HEK293 (cell line): ENCODE results near the gene CDH24.
"Not testable (repeated sequence)": the region's sequence is repeated elsewhere in the genome, so short reads cannot be mapped to it uniquely, and the experiment has no call there.

Experiments
- PRDM1 ChIP-seq: fragments of 450-650 bp; formaldehyde crosslinking; IDR thresholded peaks from 2 replicates; pipeline ENCODE4; 2016; ENCODE audit warnings: missing biosample characterization, missing genetic modification characterization
- SP3 ChIP-seq: fragments of 450-650 bp; formaldehyde crosslinking; IDR thresholded peaks from 2 replicates; pipeline ENCODE4 v1.5.1; 2016; ENCODE audit warnings: missing biosample characterization, missing genetic modification characterization
- ZNF121 ChIP-seq: fragments of 450-650 bp; formaldehyde crosslinking; IDR thresholded peaks from 2 replicates; pipeline ENCODE4 v1.5.1; 2016; ENCODE audit warnings: missing biosample characterization, missing genetic modification characterization
- ZNF140 ChIP-seq: fragments of 450-650 bp; formaldehyde crosslinking; IDR thresholded peaks from 2 replicates; pipeline ENCODE4 v1.5.1; 2016; ENCODE audit warnings: missing biosample characterization, missing genetic modification characterization
- ZNF510 ChIP-seq: fragments of 450-650 bp; formaldehyde crosslinking; IDR thresholded peaks from 2 replicates; pipeline ENCODE4 v1.5.1; 2018; ENCODE audit warnings: mild to moderate bottlenecking, missing genetic modification characterization, missing biosample characterization; ENCODE audit not compliant: insufficient replicate concordance
- ZSCAN30 ChIP-seq: fragments of 450-650 bp; IDR thresholded peaks from 2 replicates; pipeline ENCODE4 v1.5.1; 2018; ENCODE audit warnings: missing biosample characterization, mild to moderate bottlenecking, missing genetic modification characterization, moderate library complexity
- TF ChIP-seq, protein P1 (sequence below): fragments of 450-650 bp; formaldehyde crosslinking; IDR thresholded peaks from 2 replicates; pipeline ENCODE4 v1.5.1; 2016; ENCODE audit warnings: missing biosample characterization, missing genetic modification characterization
- TF ChIP-seq, protein P2 (sequence below): fragments of 450-650 bp; IDR thresholded peaks from 2 replicates; pipeline ENCODE4 v1.5.1; 2018; ENCODE audit warnings: missing biosample characterization, missing genetic modification characterization
- TF ChIP-seq, protein P3 (sequence below): fragments of 450-650 bp; formaldehyde crosslinking; IDR thresholded peaks from 2 replicates; pipeline ENCODE4 v1.5.1; 2016; ENCODE audit warnings: missing biosample characterization, missing genetic modification characterization
- TF ChIP-seq, protein P4 (sequence below): fragments of 450-650 bp; IDR thresholded peaks from 2 replicates; pipeline ENCODE4 v1.5.1; 2018; ENCODE audit warnings: missing biosample characterization, mild to moderate bottlenecking, missing genetic modification characterization
- TF ChIP-seq, protein P5 (sequence below): fragments of 450-650 bp; formaldehyde crosslinking; IDR thresholded peaks from 2 replicates; pipeline ENCODE4 v1.5.1; 2016; ENCODE audit warnings: missing biosample characterization, missing genetic modification characterization, low read depth
- TF ChIP-seq, protein P6 (sequence below): IDR thresholded peaks from 2 replicates; pipeline ENCODE4 v1.6.1; 2011; ENCODE audit warnings: mild to moderate bottlenecking, low read depth, low read length, borderline replicate concordance
- TF ChIP-seq, protein P7 (sequence below): sonication (generic); formaldehyde crosslinking; IDR thresholded peaks from 2 replicates; pipeline ENCODE4 v1.8.1; 2022; ENCODE audit warnings: mild to moderate bottlenecking, moderate library complexity, missing genetic modification reagents
- TF ChIP-seq, protein P8 (sequence below): fragments of 450-650 bp; formaldehyde crosslinking; IDR thresholded peaks from 2 replicates; pipeline ENCODE4 v1.5.1; 2016; ENCODE audit warnings: missing biosample characterization, missing genetic modification characterization

DNA sequence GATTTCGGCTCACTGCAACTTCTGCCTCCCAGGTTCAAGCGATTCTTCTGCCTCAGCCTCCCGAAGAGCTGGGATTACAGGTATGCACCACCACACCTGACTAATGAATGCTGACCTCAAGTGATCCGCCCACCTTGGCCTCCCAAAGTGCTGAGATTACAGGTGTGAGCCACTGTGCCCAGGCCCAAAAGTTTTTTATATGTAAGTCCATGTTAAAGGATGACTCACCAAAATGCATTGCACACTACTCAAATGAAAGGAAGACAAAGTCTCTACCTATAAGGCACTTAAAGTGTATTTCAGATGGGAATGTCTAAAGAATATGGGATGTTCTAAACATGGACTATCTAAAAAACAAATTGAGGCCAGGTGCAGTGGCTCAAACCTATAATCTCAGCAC, 53.0 kb downstream of the CDH24 start:
- TF ChIP-seq, protein P1, sequence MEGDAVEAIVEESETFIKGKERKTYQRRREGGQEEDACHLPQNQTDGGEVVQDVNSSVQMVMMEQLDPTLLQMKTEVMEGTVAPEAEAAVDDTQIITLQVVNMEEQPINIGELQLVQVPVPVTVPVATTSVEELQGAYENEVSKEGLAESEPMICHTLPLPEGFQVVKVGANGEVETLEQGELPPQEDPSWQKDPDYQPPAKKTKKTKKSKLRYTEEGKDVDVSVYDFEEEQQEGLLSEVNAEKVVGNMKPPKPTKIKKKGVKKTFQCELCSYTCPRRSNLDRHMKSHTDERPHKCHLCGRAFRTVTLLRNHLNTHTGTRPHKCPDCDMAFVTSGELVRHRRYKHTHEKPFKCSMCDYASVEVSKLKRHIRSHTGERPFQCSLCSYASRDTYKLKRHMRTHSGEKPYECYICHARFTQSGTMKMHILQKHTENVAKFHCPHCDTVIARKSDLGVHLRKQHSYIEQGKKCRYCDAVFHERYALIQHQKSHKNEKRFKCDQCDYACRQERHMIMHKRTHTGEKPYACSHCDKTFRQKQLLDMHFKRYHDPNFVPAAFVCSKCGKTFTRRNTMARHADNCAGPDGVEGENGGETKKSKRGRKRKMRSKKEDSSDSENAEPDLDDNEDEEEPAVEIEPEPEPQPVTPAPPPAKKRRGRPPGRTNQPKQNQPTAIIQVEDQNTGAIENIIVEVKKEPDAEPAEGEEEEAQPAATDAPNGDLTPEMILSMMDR (tag by site-specific recombination), result not testable (repeated sequence)
- not testable (repeated sequence) for TF ChIP-seq PRDM1 (tag by site-specific recombination); ZSCAN30 (tag by site-specific recombination); ZNF121 (tag by site-specific recombination); ZNF510 (tag by site-specific recombination); ZNF140 (tag by site-specific recombination); SP3
- TF ChIP-seq, protein P2, sequence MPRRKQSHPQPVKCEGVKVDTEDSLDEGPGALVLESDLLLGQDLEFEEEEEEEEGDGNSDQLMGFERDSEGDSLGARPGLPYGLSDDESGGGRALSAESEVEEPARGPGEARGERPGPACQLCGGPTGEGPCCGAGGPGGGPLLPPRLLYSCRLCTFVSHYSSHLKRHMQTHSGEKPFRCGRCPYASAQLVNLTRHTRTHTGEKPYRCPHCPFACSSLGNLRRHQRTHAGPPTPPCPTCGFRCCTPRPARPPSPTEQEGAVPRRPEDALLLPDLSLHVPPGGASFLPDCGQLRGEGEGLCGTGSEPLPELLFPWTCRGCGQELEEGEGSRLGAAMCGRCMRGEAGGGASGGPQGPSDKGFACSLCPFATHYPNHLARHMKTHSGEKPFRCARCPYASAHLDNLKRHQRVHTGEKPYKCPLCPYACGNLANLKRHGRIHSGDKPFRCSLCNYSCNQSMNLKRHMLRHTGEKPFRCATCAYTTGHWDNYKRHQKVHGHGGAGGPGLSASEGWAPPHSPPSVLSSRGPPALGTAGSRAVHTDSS, result not testable (repeated sequence)
- TF ChIP-seq, protein P3, sequence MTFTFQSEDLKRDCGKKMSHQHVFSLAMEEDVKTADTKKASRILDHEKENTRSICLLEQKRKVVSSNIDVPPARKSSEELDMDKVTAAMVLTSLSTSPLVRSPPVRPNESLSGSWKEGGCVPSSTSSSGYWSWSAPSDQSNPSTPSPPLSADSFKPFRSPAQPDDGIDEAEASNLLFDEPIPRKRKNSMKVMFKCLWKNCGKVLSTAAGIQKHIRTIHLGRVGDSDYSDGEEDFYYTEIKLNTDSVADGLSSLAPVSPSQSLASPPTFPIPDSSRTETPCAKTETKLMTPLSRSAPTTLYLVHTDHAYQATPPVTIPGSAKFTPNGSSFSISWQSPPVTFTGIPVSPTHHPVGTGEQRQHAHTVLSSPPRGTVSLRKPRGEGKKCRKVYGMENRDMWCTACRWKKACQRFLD (tag by site-specific recombination), result not testable (repeated sequence)
- TF ChIP-seq, protein P4, sequence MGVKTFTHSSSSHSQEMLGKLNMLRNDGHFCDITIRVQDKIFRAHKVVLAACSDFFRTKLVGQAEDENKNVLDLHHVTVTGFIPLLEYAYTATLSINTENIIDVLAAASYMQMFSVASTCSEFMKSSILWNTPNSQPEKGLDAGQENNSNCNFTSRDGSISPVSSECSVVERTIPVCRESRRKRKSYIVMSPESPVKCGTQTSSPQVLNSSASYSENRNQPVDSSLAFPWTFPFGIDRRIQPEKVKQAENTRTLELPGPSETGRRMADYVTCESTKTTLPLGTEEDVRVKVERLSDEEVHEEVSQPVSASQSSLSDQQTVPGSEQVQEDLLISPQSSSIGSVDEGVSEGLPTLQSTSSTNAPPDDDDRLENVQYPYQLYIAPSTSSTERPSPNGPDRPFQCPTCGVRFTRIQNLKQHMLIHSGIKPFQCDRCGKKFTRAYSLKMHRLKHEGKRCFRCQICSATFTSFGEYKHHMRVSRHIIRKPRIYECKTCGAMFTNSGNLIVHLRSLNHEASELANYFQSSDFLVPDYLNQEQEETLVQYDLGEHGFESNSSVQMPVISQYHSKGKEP, result not testable (repeated sequence)
- TF ChIP-seq, protein P5, sequence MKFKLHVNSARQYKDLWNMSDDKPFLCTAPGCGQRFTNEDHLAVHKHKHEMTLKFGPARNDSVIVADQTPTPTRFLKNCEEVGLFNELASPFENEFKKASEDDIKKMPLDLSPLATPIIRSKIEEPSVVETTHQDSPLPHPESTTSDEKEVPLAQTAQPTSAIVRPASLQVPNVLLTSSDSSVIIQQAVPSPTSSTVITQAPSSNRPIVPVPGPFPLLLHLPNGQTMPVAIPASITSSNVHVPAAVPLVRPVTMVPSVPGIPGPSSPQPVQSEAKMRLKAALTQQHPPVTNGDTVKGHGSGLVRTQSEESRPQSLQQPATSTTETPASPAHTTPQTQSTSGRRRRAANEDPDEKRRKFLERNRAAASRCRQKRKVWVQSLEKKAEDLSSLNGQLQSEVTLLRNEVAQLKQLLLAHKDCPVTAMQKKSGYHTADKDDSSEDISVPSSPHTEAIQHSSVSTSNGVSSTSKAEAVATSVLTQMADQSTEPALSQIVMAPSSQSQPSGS (tag by site-specific recombination), result not testable (repeated sequence)
- TF ChIP-seq, protein P6, sequence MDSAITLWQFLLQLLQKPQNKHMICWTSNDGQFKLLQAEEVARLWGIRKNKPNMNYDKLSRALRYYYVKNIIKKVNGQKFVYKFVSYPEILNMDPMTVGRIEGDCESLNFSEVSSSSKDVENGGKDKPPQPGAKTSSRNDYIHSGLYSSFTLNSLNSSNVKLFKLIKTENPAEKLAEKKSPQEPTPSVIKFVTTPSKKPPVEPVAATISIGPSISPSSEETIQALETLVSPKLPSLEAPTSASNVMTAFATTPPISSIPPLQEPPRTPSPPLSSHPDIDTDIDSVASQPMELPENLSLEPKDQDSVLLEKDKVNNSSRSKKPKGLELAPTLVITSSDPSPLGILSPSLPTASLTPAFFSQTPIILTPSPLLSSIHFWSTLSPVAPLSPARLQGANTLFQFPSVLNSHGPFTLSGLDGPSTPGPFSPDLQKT, result not testable (repeated sequence)
- TF ChIP-seq, protein P7, sequence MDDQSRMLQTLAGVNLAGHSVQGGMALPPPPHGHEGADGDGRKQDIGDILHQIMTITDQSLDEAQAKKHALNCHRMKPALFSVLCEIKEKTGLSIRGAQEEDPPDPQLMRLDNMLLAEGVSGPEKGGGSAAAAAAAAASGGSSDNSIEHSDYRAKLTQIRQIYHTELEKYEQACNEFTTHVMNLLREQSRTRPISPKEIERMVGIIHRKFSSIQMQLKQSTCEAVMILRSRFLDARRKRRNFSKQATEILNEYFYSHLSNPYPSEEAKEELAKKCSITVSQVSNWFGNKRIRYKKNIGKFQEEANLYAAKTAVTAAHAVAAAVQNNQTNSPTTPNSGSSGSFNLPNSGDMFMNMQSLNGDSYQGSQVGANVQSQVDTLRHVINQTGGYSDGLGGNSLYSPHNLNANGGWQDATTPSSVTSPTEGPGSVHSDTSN (CRISPR knock-in tag), result not testable (repeated sequence)
- TF ChIP-seq, protein P8, sequence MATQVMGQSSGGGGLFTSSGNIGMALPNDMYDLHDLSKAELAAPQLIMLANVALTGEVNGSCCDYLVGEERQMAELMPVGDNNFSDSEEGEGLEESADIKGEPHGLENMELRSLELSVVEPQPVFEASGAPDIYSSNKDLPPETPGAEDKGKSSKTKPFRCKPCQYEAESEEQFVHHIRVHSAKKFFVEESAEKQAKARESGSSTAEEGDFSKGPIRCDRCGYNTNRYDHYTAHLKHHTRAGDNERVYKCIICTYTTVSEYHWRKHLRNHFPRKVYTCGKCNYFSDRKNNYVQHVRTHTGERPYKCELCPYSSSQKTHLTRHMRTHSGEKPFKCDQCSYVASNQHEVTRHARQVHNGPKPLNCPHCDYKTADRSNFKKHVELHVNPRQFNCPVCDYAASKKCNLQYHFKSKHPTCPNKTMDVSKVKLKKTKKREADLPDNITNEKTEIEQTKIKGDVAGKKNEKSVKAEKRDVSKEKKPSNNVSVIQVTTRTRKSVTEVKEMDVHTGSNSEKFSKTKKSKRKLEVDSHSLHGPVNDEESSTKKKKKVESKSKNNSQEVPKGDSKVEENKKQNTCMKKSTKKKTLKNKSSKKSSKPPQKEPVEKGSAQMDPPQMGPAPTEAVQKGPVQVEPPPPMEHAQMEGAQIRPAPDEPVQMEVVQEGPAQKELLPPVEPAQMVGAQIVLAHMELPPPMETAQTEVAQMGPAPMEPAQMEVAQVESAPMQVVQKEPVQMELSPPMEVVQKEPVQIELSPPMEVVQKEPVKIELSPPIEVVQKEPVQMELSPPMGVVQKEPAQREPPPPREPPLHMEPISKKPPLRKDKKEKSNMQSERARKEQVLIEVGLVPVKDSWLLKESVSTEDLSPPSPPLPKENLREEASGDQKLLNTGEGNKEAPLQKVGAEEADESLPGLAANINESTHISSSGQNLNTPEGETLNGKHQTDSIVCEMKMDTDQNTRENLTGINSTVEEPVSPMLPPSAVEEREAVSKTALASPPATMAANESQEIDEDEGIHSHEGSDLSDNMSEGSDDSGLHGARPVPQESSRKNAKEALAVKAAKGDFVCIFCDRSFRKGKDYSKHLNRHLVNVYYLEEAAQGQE, result not testable (repeated sequence)
